SKM-1 treated with dmso at 0.1 percent for 144 hours (cell line): Measurements from ENCODE around the gene CEP192.
"Not testable (repeated sequence)": the region's sequence is repeated elsewhere in the genome, so short reads cannot be mapped to it uniquely, and the experiment has no call there.

ENCODE experiments used
- DNase-seq: peaks from one replicate; lab custom pipeline; 2025; ENCODE audit not compliant: unreplicated experiment; lab: John Stamatoyannopoulos, UW

Gene CEP192

DNA sequence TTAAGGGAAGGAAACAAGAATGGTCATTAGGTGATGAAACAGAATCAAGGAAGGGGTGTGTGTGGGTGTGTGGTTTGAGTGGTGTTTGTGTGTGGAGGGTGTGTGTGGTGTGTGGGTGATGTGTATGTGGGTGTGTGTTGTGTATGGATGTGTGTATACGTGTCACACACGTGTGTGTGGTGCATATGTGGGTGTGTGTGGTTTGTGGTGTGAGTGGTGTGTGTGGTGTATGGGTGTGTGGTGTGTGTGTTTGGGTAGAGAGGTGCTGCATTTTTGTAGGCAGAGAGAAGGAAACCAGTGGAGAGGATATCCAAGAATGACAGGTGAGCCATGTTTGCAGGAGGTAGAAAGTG is 1.1 kb upstream of the CEP192 start:
- peak; percentile 23 for DNase-seq

DNA sequence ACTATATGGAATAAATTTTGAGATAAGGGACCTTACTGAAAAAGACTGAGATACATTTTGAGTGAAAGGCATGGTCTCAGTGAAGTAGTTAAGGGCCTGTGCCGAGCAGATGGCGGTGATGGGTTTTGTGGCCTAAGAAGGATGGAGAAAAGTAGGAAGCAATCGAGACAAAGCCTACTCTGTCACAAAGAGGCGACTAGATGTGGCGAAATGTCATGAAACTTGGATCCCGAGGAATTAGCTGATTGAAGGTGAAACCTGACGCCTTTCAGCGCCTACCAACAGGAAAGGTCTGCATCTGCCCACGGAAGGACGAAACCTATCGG is 558 bp upstream of the CEP192 start:
- DNase-seq: no peak

DNA sequence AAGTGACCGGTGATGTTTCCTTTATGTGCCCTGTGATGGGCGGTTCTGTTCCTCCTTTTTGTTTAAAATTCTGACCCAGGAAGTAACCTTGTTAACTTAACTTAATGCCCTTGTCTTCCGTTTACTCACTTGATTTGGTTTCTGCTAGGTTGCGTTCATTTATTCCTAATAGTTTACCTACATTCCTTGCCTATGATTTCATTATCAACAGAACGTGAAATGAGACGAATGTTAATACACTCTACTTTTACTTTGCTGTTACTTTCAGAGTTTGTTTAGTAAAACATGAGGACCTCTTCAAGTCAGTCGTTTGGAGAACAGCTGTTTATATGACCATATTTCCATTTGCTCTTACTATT is 638 bp downstream of the CEP192 start:
- DNase-seq: no peak

DNA sequence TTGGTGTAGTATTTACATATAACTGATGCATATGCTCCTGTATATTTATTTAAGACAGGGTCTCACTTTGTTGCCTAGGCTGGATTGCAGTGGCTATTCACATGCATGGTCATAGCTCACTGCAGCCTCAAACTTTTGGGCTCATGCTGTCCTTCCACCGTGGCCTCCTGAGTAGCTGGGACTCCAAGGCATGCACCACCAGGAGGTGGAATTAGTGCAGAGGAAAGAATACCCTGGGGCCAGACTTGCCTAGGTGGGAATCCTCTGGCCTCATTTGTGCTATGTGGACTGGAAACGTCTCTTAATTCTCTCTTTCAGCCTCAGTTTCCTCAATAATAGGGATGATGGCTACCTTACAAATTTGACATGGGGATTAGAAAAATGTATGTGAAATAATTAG is 2.3 kb downstream of the CEP192 start:
- DNase-seq: no peak

DNA sequence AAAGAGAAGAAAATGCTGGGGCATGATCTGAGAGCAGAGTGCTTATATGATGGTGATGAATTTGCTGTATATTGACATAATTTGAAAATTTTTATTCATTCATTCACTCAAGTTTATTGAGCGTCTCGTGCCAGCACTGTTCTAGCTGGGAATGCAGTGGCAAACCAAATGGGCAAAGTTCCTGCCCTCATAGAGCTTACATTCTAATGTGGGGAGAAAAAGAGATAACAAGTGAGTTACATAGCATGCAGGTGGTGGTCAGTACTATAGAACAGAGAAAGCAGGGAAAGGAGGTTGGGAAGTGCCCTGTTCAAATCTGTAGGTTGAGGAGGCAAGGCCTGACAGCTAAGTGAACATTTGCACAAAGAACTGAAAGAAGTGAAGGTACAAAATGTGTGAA is 4.3 kb downstream of the CEP192 start:
- DNase-seq: no peak

DNA sequence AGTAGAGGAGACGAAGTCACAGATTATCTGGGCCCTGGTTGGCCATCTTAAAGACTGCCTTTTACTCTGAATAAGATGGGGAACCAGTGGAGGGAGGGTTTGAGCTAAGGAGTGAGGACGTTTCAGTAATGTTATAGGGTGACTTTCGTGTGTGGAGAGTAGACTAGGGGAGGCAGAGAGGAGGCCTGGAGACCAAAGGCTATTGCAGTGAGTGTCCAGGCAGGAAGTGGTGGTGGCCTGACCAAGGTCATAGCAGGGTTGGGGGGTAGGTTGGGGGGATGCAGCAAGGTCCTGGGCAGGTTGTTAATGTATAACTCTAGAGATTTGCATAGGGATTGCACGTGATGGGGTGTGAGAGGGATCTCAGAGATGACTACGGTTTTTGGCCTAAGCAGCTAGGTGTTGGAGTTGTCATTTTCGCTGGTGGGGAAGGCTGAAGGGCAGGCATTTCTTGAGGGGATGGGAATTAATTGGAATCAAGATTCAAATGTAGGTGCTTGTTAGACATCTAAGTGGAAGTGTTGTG is 4.9 kb downstream of the CEP192 start:
- no peak for DNase-seq

DNA sequence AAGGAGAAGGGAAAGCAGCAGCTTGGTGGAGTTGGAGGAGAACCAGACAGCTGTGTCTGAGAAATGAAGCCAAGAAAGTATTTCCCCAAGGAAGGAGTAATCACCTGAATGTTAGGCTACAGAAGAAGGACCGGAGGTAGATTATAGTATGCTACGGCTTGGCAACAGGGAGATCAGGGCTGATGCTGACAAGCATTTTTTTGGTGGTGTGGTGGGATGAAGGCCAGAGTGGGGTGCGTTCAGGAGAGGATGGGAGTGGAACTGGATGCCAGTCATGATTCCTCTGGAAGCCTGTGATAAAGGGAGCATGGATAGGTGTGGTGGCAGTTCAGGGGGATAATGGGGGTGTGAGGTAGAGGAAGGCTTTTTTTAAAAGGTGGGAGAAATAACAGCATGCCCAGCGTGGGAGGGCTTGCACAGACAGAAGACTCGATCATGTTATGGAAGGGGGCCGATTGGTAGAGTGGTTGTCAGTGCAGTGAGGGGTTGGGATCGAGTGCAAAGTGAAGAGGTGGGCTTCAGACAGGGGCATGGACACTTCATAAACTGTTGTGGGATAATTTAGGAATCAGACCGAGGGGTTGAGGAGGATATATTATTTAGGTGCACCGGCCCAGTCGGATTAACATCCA is 5.6 kb downstream of the CEP192 start:
- DNase-seq: no peak

DNA sequence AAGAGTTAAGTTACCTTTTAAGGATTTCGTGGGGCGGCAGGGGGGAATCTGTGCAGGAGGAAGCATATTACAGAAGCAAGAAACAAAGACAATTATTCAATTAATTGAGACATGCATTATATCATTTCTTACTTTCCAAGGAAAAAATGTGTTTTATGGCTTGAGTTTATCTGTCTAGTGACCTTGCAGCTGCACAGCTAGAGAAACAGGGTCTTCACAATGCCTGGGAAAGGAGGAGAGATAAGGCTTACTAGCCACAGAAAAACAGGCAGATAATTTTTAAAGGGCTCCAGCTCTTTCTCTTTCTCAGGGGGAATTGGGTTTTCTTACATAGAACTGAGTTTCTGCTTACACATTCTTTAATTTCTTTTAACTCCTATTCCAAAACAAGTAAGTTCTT is 6.2 kb downstream of the CEP192 start:
- not testable (repeated sequence) for DNase-seq

DNA sequence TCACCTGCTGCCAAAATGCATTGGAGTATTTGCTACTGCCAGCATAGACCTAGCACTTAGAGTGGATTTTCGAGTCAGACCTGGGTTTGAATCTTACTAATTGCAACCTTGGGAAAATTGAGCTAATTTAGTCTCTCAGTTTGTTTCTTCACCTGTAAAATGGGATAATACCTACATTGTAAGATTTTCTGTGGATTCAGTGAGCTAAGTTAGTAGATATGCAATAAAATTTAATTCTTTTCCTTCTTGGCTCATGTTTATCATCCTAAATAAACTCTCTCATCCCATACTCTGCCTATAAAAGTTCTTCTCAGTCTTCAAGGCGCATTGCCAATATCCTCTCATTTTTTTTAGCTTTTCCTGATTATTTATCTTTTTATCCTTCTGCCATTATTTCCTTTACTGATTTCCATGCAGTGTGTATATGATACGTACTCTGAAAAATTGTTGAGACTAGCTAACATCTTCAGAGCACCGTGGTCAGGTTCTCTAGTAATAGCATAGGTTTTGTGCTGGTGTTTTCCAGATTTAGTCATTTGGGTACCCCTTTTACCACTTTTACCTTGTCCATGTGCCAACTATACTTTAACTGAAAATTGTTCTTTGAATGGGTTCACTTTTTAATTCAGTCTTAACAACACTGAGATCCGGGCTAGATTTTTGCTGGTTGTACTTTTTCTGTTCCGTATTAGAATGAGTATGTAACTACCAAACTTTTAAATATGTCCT is 7.3 kb downstream of the CEP192 start:
- no peak for DNase-seq

DNA sequence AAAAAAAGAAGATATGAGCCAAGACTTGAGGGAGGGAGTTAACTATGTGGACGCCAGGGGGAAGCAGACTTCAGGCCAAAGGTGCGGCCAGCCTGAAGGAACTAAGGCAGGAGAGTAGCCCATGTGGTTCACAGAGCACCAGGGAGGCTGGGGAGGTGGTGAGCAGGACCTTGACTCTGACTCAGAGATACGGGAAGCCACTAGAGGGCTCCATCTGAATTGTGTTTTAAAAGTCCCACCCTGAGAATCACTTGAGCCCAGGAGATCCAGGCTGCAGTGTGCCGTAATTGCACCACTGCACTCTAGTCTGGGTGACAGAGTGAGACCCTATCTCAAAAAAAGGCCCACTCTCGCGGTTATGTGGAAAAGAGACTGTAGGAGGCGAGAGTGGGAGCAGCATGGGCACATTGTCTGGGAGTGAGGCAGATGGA is 12.3 kb downstream of the CEP192 start:
- peak; percentile 65 for DNase-seq

DNA sequence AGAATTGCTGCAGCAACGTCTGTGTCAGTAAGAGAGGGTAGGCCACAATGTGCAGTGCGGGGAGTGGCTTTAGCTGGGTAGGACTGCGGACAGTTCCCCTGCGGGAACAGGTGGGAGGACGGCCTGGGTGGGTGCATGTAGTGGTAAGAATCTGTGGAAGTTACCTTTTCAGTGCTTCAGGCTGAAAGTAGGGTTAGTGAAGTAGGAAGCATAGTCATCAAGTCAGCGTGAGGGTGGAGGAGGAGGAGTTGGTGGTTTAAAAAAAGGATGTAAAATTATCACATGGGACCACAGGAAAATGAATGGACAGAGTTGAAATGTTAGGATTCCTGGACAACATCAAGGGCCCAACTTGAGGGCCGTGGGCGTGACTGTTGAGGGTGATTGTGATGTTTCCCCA is 13.2 kb downstream of the CEP192 start:
- DNase-seq: no peak

DNA sequence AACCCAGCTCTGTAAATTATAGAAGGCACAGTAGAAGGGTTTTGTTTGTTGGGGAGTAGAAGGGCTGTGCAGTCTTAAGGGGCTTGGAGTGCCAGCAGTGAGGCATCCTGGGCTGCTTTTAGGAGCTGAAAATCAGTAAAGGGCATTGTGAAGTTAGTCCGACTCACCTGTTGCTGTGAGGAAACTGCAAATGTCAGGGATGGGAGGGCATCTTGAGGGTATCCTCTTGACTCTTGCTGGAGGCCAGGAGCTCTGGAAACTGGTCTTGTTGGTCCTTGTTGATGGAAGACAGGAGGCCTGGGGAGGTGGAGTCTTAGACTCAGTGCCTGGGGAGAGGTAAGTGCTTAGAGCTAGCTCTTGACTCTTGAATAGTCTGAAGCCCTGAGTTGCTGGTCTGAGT is 14.1 kb downstream of the CEP192 start:
- DNase-seq: no peak

DNA sequence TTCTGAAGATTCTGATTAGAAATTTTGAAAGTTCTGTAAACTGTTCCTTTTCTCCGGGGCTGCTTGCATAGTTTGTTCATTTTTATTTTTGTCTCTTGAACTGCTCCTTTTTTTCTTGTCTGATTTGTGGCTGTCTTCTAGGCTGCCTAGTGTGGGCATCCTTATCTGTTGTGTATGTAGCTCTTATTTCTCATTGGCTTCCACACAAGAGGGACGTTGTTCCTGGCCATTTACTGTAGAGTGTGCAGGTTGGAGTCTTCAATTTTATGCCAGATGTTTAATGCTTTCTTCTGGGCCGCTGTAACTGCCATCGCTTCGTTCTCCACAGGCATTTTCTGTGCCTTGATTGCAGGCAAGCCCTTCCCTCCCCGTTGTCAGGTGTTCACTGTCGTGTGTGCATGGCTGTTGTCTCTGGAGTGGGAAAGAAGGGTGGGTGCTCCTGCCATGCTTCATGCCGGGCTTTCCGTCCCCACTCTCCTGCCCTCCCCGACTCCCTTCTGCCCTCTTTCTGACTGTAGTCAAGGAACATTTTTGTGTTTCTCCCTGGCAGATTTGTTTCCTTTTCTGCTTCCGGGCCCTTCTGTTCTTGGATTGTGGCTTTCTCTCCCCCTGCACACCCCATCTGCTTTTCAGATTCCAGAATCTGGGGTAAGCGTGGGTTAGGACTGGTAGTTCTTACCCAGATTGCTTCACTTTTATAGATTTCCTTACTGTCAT is 15.5 kb downstream of the CEP192 start:
- DNase-seq: no peak

DNA sequence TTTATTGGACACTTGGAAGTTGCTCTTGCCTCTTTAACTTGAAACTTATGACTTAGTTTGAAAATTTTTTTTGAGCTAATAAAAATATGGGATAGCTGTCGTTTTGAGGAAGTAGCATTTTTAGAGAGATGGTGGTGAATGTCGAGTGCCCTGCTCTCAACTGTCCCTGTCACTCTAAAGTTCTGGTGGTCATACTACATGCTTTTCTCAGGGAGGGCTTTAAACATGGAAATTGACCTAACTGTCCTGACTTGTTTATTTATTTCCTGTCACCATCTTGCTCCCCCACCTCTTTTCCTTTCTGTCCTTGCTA is 16.0 kb downstream of the CEP192 start:
- DNase-seq: no peak

DNA sequence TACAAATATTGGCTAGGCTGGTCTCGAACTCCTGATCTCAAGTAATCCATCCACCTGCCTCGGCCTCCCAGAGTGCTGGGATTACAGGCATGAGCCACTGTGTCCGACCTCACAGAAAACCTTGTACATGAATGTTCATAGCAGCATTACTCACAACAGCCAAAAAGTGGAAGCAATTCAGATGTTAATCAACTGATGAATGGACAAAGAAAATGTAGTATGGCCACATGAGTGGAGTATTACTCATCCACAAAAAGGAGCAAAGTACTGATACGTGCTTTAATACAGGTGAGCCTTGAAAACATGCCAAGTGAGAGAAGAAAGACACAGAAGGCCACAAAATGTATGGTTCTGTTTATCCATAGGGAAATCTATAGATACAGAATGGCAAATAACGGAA is 20.6 kb downstream of the CEP192 start:
- no peak for DNase-seq

DNA sequence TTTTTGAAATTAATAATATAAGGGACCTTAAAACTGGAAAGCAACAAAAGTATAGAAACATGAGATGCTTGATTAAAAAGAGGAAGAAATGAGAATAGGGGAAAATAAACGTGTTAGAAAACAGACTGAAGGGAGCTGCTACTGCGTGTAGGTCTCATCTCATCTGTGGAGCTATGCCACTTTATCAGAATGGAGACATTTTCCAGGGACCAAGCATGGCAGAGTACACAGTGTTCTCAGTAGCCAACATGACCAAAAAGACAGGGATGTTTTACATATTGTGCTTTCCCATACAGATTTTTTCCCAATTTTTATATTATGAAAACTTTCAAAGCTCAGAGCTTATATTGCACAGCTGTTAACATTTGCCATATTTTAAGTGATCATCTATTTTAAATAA is 23.1 kb downstream of the CEP192 start:
- DNase-seq: no peak

DNA sequence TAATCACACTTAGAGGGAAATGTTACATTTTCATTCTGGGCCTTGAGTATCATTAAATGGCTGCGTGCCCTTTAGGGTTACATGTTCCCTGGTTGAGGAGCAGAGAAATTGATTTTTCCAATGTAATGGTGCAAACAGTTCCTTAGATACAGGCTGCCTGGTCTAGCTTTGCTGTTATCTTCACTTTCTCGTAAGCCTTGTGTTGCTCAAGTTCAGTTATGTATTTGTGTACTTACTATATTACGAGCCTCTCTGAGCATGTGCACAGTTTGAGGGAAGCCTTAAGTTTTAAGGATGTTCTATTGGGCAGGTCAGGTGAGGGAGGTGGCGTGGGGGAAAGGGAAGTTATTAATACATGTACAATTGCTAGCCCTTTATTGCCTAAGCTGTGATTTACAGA is 23.7 kb downstream of the CEP192 start:
- DNase-seq: no peak

DNA sequence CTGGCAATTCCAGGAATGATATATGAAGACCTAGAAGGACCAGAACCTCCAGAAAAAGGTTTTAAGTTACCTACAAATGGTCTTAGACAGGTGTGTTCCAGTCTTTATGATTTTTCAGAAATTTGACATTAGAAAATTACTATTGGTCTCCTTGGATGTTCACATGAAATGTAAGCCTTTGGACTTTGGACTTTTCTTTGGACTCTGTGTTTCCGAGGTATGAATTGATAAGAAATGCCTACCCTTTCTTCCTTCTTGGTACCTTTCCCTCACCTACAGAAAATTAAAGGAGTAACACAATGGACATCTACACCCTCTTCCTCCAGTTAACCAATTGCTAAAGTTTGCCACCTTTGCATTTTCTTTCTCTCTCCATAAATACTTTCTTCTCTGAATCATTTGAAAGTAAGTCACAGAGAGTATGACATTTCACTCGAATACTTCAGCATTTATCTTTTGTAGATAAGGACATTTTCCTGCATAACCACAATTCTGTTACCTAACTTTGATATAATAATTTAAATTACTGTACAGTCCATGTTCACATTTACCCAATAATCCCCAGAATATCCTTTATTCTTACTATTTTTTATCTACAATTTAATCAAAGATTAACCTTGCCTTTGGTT is 26.2 kb downstream of the CEP192 start:
- DNase-seq: no peak

DNA sequence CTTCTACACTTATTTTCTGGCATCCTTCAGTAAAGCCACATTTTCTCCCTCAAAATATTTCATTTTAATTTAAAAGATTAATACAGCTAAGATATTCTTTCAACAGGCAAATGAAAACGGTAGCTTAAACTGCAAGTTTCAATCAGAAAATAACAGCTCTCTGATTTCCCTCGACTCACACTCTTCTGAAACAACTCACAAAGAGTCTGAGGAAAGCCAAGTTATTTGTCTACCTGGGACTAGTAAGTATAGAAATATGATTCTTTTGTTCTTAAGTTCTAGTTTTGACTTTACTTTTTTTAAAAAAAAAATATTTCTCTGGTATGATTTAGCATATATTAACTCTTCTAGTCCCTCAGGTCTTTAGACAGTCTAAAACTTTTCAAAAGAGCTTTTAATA is 27.2 kb downstream of the CEP192 start:
- DNase-seq: no peak

DNA sequence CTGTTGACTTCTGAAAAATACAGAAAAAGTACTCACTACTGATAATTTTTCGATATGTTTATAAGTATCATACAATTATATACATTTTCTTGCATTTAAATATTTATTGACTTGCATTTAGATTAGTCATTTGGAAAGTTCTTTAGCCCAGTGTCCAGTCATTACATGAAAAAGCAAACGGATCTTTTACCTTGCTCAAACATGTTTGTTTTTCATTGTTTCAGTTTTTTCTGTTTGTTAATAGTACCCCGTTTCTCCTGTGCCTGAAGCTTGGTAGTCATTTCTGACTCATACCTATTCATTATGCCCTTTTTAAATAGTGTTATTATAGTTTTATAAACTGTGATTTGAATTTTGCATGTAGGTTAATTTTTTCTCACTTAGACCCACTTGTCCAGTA is 28.1 kb downstream of the CEP192 start:
- DNase-seq: no peak

DNA sequence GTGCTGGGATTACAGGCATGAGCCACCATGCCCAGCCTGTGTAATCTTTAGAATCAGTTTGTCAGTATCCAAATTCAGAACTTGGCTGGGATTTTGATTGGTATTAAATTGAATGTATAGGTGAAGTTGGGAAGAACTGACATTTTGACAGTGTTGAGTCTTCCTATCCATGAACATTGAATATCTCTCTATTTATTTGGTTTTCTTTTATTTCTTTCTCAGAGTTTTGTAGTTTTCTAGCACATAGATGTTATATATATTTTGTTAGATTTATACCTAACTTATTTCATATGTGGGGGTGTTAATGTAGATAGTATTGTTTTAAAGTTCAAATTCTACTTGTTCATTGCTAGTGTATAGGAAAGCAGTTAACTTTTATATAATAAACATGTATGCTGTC is 31.5 kb downstream of the CEP192 start:
- no peak for DNase-seq

DNA sequence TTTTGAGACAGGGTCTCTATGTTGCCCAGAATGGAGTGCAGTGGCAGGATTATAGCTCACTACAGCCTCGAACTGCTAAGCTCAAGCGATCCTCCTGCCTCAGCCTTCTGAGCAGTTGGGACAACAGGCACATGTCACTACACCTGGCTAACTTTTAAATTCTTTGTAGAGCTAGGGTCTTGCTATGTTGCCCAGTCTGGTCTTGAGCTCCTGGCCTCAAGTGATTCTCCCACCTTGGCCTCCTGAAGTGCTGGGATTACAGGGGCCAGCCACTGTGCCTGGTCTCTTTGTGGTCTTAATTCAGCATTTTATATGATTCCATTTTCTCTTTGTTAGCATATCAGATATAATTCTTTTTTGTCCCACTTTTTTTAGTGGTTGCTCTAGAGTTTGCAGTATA is 34.1 kb downstream of the CEP192 start:
- DNase-seq: no peak
